H9 (cell line): Measurements from ENCODE around the gene ATF2. TPM values are rescaled to one million over a fixed set of nuclear protein-coding genes. Genes with fewer than 3 reads are reported as not detected.

Source experiments
- DNase-seq: peaks from one replicate; pipeline ENCODE4 v3.0.0-alpha.2; 2017
- H2AFZ ChIP-seq: one replicate; pipeline ENCODE4 v1.6.1; 2013; ENCODE audit warnings: mild to moderate bottlenecking, low read length, control low read depth, moderate library complexity
- H2AK5ac ChIP-seq: 2 replicates; pipeline ENCODE4 v1.6.1; 2013; ENCODE audit warnings: low read length, control low read depth, mixed read lengths; ENCODE audit not compliant: insufficient read length
- H2BK120ac ChIP-seq: one replicate; pipeline ENCODE4 v1.6.1; 2013; ENCODE audit warnings: low read depth, mild to moderate bottlenecking, low read length, control low read depth, inconsistent platforms; ENCODE audit not compliant: poor library complexity, severe bottlenecking
- H2BK12ac ChIP-seq: 2 replicates; pipeline ENCODE4 v1.6.1; 2013; ENCODE audit warnings: low read length, control low read depth, mixed read lengths, low read depth; ENCODE audit not compliant: insufficient read length
- H2BK15ac ChIP-seq: 2 replicates; pipeline ENCODE4 v1.6.1; 2013; ENCODE audit warnings: low read depth, low read length, control low read depth
- H2BK20ac ChIP-seq: one replicate; pipeline ENCODE4 v1.6.1; 2013; ENCODE audit warnings: low read depth, mild to moderate bottlenecking, low read length, control low read depth, inconsistent platforms; ENCODE audit not compliant: poor library complexity, severe bottlenecking
- H2BK5ac ChIP-seq: 2 replicates; pipeline ENCODE4 v1.6.1; 2013; ENCODE audit warnings: low read length, control low read depth, mixed read lengths; ENCODE audit not compliant: insufficient read length
- H3K14ac ChIP-seq: 2 replicates; pipeline ENCODE4 v1.6.1; 2013; ENCODE audit warnings: low read length, control low read depth; ENCODE audit not compliant: insufficient read depth
- H3K18ac ChIP-seq: 2 replicates; pipeline ENCODE4 v1.6.1; 2013; ENCODE audit warnings: low read depth, mild to moderate bottlenecking, mixed read lengths, low read length, control low read depth; ENCODE audit not compliant: insufficient read length
- H3K23ac ChIP-seq: 2 replicates; pipeline ENCODE4 v1.6.1; 2013; ENCODE audit warnings: low read length, control low read depth, mixed read lengths, low read depth; ENCODE audit not compliant: insufficient read length
- H3K23me2 ChIP-seq: 2 replicates; pipeline ENCODE4 v1.6.1; 2013; ENCODE audit warnings: low read depth, mild to moderate bottlenecking, mixed read lengths, low read length, control low read depth; ENCODE audit not compliant: insufficient read length, poor library complexity, severe bottlenecking
- H3K27ac ChIP-seq: 2 replicates; pipeline ENCODE4 v1.5.1; 2013; ENCODE audit warnings: low read length, control low read depth, mixed read lengths, low read depth; ENCODE audit not compliant: insufficient read length
- H3K27me3 ChIP-seq: 2 replicates; pipeline ENCODE4 v1.6.1; 2013; ENCODE audit warnings: low read length, control low read depth, inconsistent platforms; ENCODE audit not compliant: insufficient read depth
- H3K4ac ChIP-seq: 2 replicates; pipeline ENCODE4 v1.6.1; 2013; ENCODE audit warnings: low read depth, mild to moderate bottlenecking, control low read depth, inconsistent platforms, low read length, moderate library complexity
- H3K4me1 ChIP-seq: 2 replicates; pipeline ENCODE4 v1.6.1; 2013; ENCODE audit warnings: low read length, control low read depth, inconsistent platforms; ENCODE audit not compliant: insufficient read depth
- H3K4me2 ChIP-seq: 2 replicates; pipeline ENCODE4 v1.6.1; 2013; ENCODE audit warnings: low read length, control low read depth, mixed read lengths; ENCODE audit not compliant: insufficient read length, insufficient read depth
- H3K56ac ChIP-seq: 2 replicates; pipeline ENCODE4 v1.6.1; 2013; ENCODE audit warnings: low read depth, mild to moderate bottlenecking, mixed read lengths, low read length, control low read depth; ENCODE audit not compliant: insufficient read length
- H3K79me1 ChIP-seq: 2 replicates; pipeline ENCODE4 v1.6.1; 2013; ENCODE audit warnings: low read depth, mild to moderate bottlenecking, moderate library complexity, low read length, control low read depth, inconsistent platforms; ENCODE audit not compliant: insufficient read depth, poor library complexity, severe bottlenecking
- H3K79me2 ChIP-seq: 2 replicates; pipeline ENCODE4 v1.6.1; 2013; ENCODE audit warnings: low read length, control low read depth, inconsistent platforms; ENCODE audit not compliant: insufficient read depth
- H3K9ac ChIP-seq: 2 replicates; pipeline ENCODE4 v1.6.1; 2013; ENCODE audit warnings: low read length, control low read depth, mixed read lengths; ENCODE audit not compliant: insufficient read length; ENCODE audit errors: extremely low read depth
- H3K9me3 ChIP-seq: one replicate; pipeline ENCODE4 v1.6.1; 2013; ENCODE audit warnings: low read depth, low read length, inconsistent platforms; ENCODE audit not compliant: control insufficient read depth
- H3T11ph ChIP-seq: one replicate; pipeline ENCODE4 v1.6.1; 2013; ENCODE audit warnings: mild to moderate bottlenecking, low read length, control low read depth, inconsistent platforms
- H4K20me1 ChIP-seq: one replicate; pipeline ENCODE4 v1.6.1; 2013; ENCODE audit not compliant: control insufficient read depth, insufficient read length, insufficient read depth
- H4K5ac ChIP-seq: 2 replicates; pipeline ENCODE4 v1.6.1; 2013; ENCODE audit warnings: low read depth, mild to moderate bottlenecking, mixed read lengths, low read length, control low read depth; ENCODE audit not compliant: insufficient read length
- H4K8ac ChIP-seq: replicated peaks from 2 replicates; pipeline ENCODE4 v1.6.1; 2013; ENCODE audit warnings: low read length, control low read depth, mixed read lengths, low read depth; ENCODE audit not compliant: insufficient read length
- H4K91ac ChIP-seq: 2 replicates; pipeline ENCODE4 v1.6.1; 2013; ENCODE audit warnings: low read depth, mild to moderate bottlenecking, moderate library complexity, mixed read lengths, low read length, control low read depth; ENCODE audit not compliant: insufficient read length
- H3K27ac Mint-ChIP-seq, 3 experiments: 2 replicates in 2 of 3; 3 replicates in 1 of 3; pipeline ENCODE4 v1.8.0; 2020 to 2021; ENCODE audit warnings: mixed read lengths in 3 of 3, mild to moderate bottlenecking in 1 of 3, moderate library complexity in 1 of 3
- H3K27me3 Mint-ChIP-seq: 2 replicates; pipeline ENCODE4 v1.8.0; 2021; ENCODE audit warnings: low read depth, mild to moderate bottlenecking, moderate library complexity, mixed read lengths
- H3K36me3 Mint-ChIP-seq, 3 experiments: 2 replicates in 2 of 3; 3 replicates in 1 of 3; pipeline ENCODE4 v1.8.0; 2020 to 2021; ENCODE audit warnings: low read depth in 3 of 3, mixed read lengths in 3 of 3; ENCODE audit not compliant: insufficient read depth in 1 of 3
- H3K4me1 Mint-ChIP-seq, 2 experiments: 2 replicates each; pipeline ENCODE4 v1.8.0; 2020; ENCODE audit warnings: mixed read lengths in 2 of 2
- H3K4me3 Mint-ChIP-seq, 2 experiments: 2 replicates in 1 of 2; 3 replicates in 1 of 2; pipeline ENCODE4 v1.8.0; 2020 to 2021; ENCODE audit warnings: mild to moderate bottlenecking in 2 of 2, mixed read lengths in 2 of 2, moderate library complexity in 1 of 2
- H3K9me3 Mint-ChIP-seq, 2 experiments: 2 replicates in 1 of 2; 3 replicates in 1 of 2; pipeline ENCODE4 v1.8.0; 2020; ENCODE audit warnings: mild to moderate bottlenecking in 2 of 2, mixed read lengths in 2 of 2, moderate library complexity in 1 of 2
- CTCF ChIP-seq: fragments of 200-600 bp; sonication (generic); conservative IDR thresholded peaks from 3 replicates; pipeline ENCODE4 v1.8.0; 2021; ENCODE audit warnings: antibody characterized with exemption, mild to moderate bottlenecking
- WGBS: extraction: QIAGEN DNeasy Blood & Tissue Kit; methylation state at CpG from one replicate; pipeline ENCODE4 v1.1.7; 2013; ENCODE audit warnings: missing lambda C conversion rate, low lambda C conversion rate, mixed read lengths; ENCODE audit not compliant: insufficient read length; ENCODE audit errors: extremely low coverage; 5-methylcytosine and 5-hydroxymethylcytosine counted together
- total RNA-seq: library from RNA; stranded (reverse); gene quantifications from 2 replicates; pipeline ENCODE4 v1.2.1, GENCODE V29; 2021

Gene ATF2
- total RNA-seq, 1 experiment from 2014 or later = 40.9 TPM

- Histone ChIP-seq H3K4me1 (no peaks in the 10 kb centered on the region), H2BK15ac (no peak overlapping the region), H3K27me3 (no peaks in the 10 kb centered on the region), H3K79me2 (peaks cover 7% of the 10 kb centered on the region; the same call in 1 of the 2 replicates), H3T11ph (peak overlapping the region; percentile 79), H3K14ac (no peak overlapping the region; the same call in 1 of the 2 replicates), H4K91ac (no peak overlapping the region), H2AK5ac (no peak overlapping the region), H3K23ac (no peak overlapping the region), H4K8ac (peak overlapping the region; percentile 78), H3K27ac (no peak overlapping the region), H2BK12ac (peak overlapping the region; percentile 36), H3K4ac (no peak overlapping the region), H3K9ac (peak overlapping the region; percentile 51), H2BK20ac (no peak overlapping the region), H3K4me2 (peak overlapping the region; percentile 88), H3K23me2 (no peaks in the 10 kb centered on the region), H2BK120ac (peak overlapping the region; percentile 73), H3K56ac (no peak overlapping the region), H2AFZ (peak overlapping the region; percentile 97), H3K79me1 (no peaks in the 10 kb centered on the region), H3K9me3 (no peaks in the 10 kb centered on the region), H2BK5ac (no peak overlapping the region), H4K20me1 (no peaks in the 10 kb centered on the region), H4K5ac (peak overlapping the region; percentile 50), H3K18ac (peak overlapping the region; percentile 85)
- H3K4me1 Mint-ChIP-seq = peaks cover 13 to 14% of the 10 kb centered on the region in 2 experiments
- H3K36me3 Mint-ChIP-seq = peaks cover 22 to 35% (median 32%) of the 10 kb centered on the region in 3 experiments
- H3K9me3 Mint-ChIP-seq = no peaks in the 10 kb centered on the region
- H3K27ac Mint-ChIP-seq = peak overlapping the region; percentile 42 to 91 (median 82); a peak in 6 of 7 replicates
- DNase-seq = no peak
- no peak for TF ChIP-seq CTCF
- no CpG with 5 or more reads among the region's 5 CpGs for WGBS
- no peaks in the 10 kb centered on the region for H3K27me3 Mint-ChIP-seq
- H3K4me3 Mint-ChIP-seq = peak overlapping the region; percentile 91 to 96
These were observed 13.9 kb upstream of the ATF2 start for GRCh38 chr2:175181877-175182308.
